ENCODE measurements around the gene RAD50.
"Not testable (repeated sequence)": the region's sequence is repeated elsewhere in the genome, so short reads cannot be mapped to it uniquely, and the experiment has no call there.

GRCh38 chr5:132691755-132692631 is 135.2 kb downstream of the RAD50 start:
- not testable (repeated sequence) for TF ChIP-seq CTCF (optimal IDR thresholded peaks at IDR 0.05 in 1 of 3, IDR thresholded peaks at IDR 0.05 in 1 of 3, conservative IDR thresholded peaks at IDR 0.05 in 1 of 3; ENCODE audit: extremely low read depth in 1 of 3, insufficient read depth in 2 of 3, low read length in 3 of 3); EZH2 (IDR thresholded peaks at IDR 0.05; ENCODE audit: low read length)

All from keratinocyte (primary cell).